ENCODE measurements around the gene ZNF223. TPM values are rescaled to one million over a fixed set of nuclear protein-coding genes. Genes with fewer than 3 reads are reported as not detected.

The ZNF223 gene
- total RNA-seq, 1 experiment from 2014 or later, result 4.8 TPM

GRCh38 chr19:44002566-44003460, 49.0 kb upstream of the ZNF223 start, which contains the start of gene ZNF230:
Gene ZNF230, plus strand, starts transcription at chr19:44002957. Its CDS starts 4,122 bp downstream, at chr19:44007079.
- Histone ChIP-seq H2AK5ac (ENCODE audit: insufficient read length, low read length) (no peak within 1 kb of the TSS), H2BK15ac (ENCODE audit: low read depth, low read length) (no peak within 1 kb of the TSS), H4K91ac (ENCODE audit: insufficient read length, low read depth, low read length) (no peak within 1 kb of the TSS), H3K79me2 (ENCODE audit: insufficient read depth, low read length) (no peaks in the 10 kb centered on the region; the same call in 1 of the 2 replicates), H3K23me2 (ENCODE audit: insufficient read length, low read depth, low read length, poor library complexity, severe bottlenecking) (peaks cover 4% of the 10 kb centered on the region), H3K4ac (ENCODE audit: low read depth, low read length) (no peak within 1 kb of the TSS), H4K5ac (ENCODE audit: insufficient read length, low read depth, low read length) (no peak within 1 kb of the TSS), H4K8ac (replicated peaks; ENCODE audit: insufficient read length, low read depth, low read length) (no peak within 1 kb of the TSS), H3K56ac (ENCODE audit: insufficient read length, low read depth, low read length) (no peak within 1 kb of the TSS), H3K23ac (ENCODE audit: insufficient read length, low read depth, low read length) (no peak within 1 kb of the TSS), H3K9me3 (ENCODE audit: control insufficient read depth, low read depth, low read length) (no peaks in the 10 kb centered on the region), H2BK12ac (ENCODE audit: insufficient read length, low read depth, low read length) (no peak within 1 kb of the TSS), H3K27me3 (ENCODE audit: insufficient read depth, low read length) (no peaks in the 10 kb centered on the region), H3K18ac (ENCODE audit: insufficient read length, low read depth, low read length) (no peak within 1 kb of the TSS), H3K27ac (ENCODE audit: insufficient read length, low read depth, low read length) (no peak within 1 kb of the TSS), H2BK5ac (ENCODE audit: insufficient read length, low read length) (no peak within 1 kb of the TSS), H2BK20ac (ENCODE audit: low read depth, low read length, poor library complexity, severe bottlenecking) (no peak within 1 kb of the TSS), H3K4me2 (ENCODE audit: insufficient read depth, insufficient read length, low read length) (peak within 1 kb of the TSS; percentile 81), H4K20me1 (ENCODE audit: control insufficient read depth, insufficient read depth, insufficient read length) (no peaks in the 10 kb centered on the region), H2AFZ (ENCODE audit: low read length) (peak within 1 kb of the TSS; percentile 52), H3K4me1 (ENCODE audit: insufficient read depth, low read length) (no peaks in the 10 kb centered on the region; the same call in 1 of the 2 replicates), H2BK120ac (ENCODE audit: low read depth, low read length, poor library complexity, severe bottlenecking) (no peak within 1 kb of the TSS), H3T11ph (ENCODE audit: low read length) (no peak within 1 kb of the TSS), H3K14ac (ENCODE audit: insufficient read depth, low read length) (no peak within 1 kb of the TSS), H3K79me1 (ENCODE audit: insufficient read depth, low read depth, low read length, poor library complexity, severe bottlenecking) (no peaks in the 10 kb centered on the region), H3K9ac (ENCODE audit: extremely low read depth, insufficient read length, low read length) (peak within 1 kb of the TSS; percentile 59)
- DNase-seq, result peak; percentile 93
- Mint-ChIP-seq H3K27me3 (ENCODE audit: low read depth) (peaks cover 3% of the 10 kb centered on the region; the same call in 1 of the 2 replicates), H3K4me1 (peaks cover 10 to 14% of the 10 kb centered on the region in 2 experiments), H3K9me3 (peaks cover 6 to 30% of the 10 kb centered on the region in 2 experiments; a peak in 4 of 5 replicates), H3K4me3 (peak within 1 kb of the TSS; percentile 92 to 99), H3K27ac (peak within 1 kb of the TSS; percentile 61 to 97 (median 65); a peak in 6 of 7 replicates), H3K36me3 (ENCODE audit: insufficient read depth in 1 of 3, low read depth in 3 of 3) (peaks cover 10 to 18% (median 14%) of the 10 kb centered on the region in 3 experiments)
- WGBS (ENCODE audit: extremely low coverage, insufficient read length, low lambda C conversion rate), result no CpG with 5 or more reads among the region's 48 CpGs
- no peak for TF ChIP-seq CTCF (conservative IDR thresholded peaks at IDR 0.05)

Data from H9 (cell line).